Measurements from ENCODE around the gene ARHGDIA. TPM values are rescaled to one million over a fixed set of nuclear protein-coding genes. Genes with fewer than 3 reads are reported as not detected.
A peak's percentile ranks its signal among the peaks of the same experiment; 100 is the strongest.

Gene ARHGDIA
- total and polyA plus RNA-seq, 12 donors = 89.9 to 263 (median 110) TPM

DNA sequence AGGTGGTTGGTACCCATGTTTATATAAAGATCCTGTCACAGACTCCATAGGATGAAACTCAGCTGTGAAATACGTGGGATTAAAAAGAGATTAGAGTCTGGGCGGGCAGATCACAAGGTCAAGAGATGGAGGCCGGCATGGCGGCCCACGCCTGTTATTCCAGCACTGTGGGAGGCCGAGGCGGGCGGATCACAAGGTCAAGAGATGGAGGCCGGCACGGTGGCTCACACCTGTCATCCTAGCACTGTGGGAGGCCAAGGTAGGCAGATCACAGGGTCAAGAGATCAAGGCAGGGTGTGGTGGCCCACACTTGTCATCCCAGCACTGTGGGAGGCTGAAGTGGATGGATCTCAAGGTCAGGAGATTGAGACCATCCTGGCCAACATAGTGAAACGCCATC is 24.3 kb upstream of the ARHGDIA start:
- TF ChIP-seq, protein P1, sequence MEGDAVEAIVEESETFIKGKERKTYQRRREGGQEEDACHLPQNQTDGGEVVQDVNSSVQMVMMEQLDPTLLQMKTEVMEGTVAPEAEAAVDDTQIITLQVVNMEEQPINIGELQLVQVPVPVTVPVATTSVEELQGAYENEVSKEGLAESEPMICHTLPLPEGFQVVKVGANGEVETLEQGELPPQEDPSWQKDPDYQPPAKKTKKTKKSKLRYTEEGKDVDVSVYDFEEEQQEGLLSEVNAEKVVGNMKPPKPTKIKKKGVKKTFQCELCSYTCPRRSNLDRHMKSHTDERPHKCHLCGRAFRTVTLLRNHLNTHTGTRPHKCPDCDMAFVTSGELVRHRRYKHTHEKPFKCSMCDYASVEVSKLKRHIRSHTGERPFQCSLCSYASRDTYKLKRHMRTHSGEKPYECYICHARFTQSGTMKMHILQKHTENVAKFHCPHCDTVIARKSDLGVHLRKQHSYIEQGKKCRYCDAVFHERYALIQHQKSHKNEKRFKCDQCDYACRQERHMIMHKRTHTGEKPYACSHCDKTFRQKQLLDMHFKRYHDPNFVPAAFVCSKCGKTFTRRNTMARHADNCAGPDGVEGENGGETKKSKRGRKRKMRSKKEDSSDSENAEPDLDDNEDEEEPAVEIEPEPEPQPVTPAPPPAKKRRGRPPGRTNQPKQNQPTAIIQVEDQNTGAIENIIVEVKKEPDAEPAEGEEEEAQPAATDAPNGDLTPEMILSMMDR (IDR thresholded peaks at IDR 0.05) = no peak
- Histone ChIP-seq H3K4me1 (peaks cover 3 to 19% (median 15%) of the 10 kb centered on the region in 9 donors), H3K36me3 (peaks cover 0 to 72% (median 44%) of the 10 kb centered on the region in 9 donors), H3K27ac (no peak overlapping the region), H3K9me3 (no peaks in the 10 kb centered on the region), H3K4me3 (no peak overlapping the region), H3K27me3 (no peaks in the 10 kb centered on the region)
- WGBS, 2 donors = 93 to 95% methylated on average over 11 of the region's 11 CpGs
- intact Hi-C loops (cut with DNase I) = no loop called here
- DNase-seq = no peak
- no peak for ATAC-seq

DNA sequence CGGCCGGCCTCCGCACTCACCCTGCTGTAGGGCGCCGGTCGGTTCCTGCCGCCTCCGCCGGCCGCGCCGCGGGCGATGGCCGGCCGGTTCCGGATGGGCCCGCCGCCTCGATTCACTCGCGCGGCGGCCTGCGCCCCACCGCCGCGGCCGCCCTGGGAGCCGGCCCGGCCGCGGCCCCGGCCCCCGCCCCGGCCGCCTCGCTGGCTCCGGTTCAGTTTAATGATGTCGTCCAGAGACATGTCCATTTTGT is 20.1 kb upstream of the ARHGDIA start:
- intact Hi-C loops (cut with DNase I) = loop anchor here in 1 of 10 donors (5.0 kb wide), 1 partner anchor 1839 kb away; no protein-coding TSS in a partner anchor
- 0 to 1% methylated on average over 25 to 40 of the region's 40 CpGs for WGBS, 2 donors
- TF ChIP-seq, protein P1 (IDR thresholded peaks at IDR 0.05) = no peak

DNA sequence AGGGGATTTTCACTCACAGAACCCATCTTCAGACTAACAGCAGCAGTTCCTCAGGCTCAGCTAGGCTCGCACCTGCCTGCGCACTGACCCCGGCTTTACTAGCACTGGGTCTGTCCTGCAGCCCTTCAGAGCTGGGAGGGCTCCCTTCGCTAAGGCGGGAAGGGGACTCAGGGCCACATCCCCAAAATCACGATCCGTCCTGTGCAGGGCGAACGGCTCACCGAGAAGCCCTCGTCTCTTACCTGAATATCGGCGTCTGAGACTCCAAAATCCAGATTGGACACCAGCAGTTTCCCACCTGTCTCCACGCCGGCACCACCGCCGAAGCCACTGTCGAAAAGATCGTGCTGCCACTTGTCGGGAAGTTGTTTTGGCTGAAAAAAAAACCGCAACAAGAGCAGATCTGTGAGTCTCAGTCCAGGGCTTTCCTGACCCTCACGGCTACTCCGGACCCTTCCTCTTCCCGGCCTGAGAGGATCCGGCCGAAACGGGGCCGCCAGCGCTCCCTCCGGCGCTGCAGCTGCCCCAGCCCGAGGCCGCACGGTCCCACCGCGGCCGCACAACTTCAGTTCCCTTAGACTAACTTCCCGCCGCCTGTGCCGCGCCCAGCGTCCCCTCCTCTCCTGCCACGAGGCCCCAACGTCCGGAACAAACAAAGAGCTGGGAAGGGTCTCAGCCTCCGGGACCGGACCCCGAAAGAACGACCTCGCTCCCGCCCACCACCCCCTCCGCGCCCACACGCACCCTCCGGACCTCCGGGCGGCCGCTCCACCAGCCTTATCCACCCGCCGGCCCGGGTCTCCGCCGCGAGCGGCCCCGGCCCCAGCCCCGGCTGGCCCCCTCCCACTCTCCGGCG is 19.5 kb upstream of the ARHGDIA start:
- Histone ChIP-seq H3K9me3 (no peaks in the 10 kb centered on the region), H3K36me3 (peaks cover 0 to 70% (median 37%) of the 10 kb centered on the region in 9 donors), H3K27me3 (no peaks in the 10 kb centered on the region), H3K27ac (peak overlapping the region; percentile 64 to 98 (median 96)), H3K4me1 (peaks cover 11 to 39% (median 27%) of the 10 kb centered on the region in 9 donors), H3K4me3 (peak overlapping the region; percentile 72 to 100 (median 98))
- no peak for ATAC-seq
- intact Hi-C loops (cut with DNase I) = loop anchor here in 1 of 10 donors (5.0 kb wide), 1 partner anchor 1838 kb away; no protein-coding TSS in a partner anchor
- 8 to 9% methylated on average over 56 to 69 of the region's 69 CpGs for WGBS, 2 donors
- TF ChIP-seq, protein P1 (IDR thresholded peaks at IDR 0.05) = no peak
- no peak for DNase-seq

More for the DNA sequence above, 20.1 kb upstream of the ARHGDIA start:
- ATAC-seq (no peak), DNase-seq (no peak)
- peaks cover 0 to 70% (median 42%) of the 10 kb centered on the region in 9 donors for H3K36me3 ChIP-seq
- H3K4me1 ChIP-seq = peaks cover 11 to 34% (median 27%) of the 10 kb centered on the region in 9 donors
- peak overlapping the region; percentile 64 to 98 (median 96) for H3K27ac ChIP-seq
- H3K27me3 ChIP-seq = no peaks in the 10 kb centered on the region
- H3K9me3 ChIP-seq = no peaks in the 10 kb centered on the region
- H3K4me3 ChIP-seq = peak overlapping the region; percentile 72 to 100 (median 98)

DNA sequence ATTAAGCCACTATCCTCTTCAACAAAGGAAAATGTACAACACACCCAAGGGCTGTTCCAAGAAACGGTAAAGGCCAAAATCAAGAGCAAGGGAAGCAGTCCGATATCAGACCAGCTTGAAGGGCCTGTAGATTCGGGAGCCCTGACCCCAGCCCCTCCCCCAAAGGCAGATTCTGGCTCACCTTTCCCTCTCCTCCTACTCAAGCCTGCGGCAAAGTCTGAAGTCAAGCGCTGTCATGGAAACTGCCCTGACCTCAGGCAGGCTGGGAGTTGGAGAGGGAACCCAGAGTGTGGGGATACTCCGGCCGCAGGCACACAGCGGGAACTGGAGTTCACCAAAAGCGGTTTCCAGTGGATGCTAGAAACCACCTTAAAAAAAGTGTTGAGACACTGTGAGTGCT is 18.5 kb upstream of the ARHGDIA start:
- intact Hi-C loops (cut with DNase I) = loop anchor here in 1 of 10 donors (5.0 kb wide), 1 partner anchor 1837 kb away; no protein-coding TSS in a partner anchor
- Histone ChIP-seq H3K36me3 (peaks cover 0 to 70% (median 34%) of the 10 kb centered on the region in 9 donors), H3K27ac (no peak overlapping the region), H3K4me1 (peaks cover 11 to 48% (median 27%) of the 10 kb centered on the region in 9 donors), H3K9me3 (no peaks in the 10 kb centered on the region), H3K4me3 (peak overlapping the region in 2 of 10 donors; percentile 97 to 98), H3K27me3 (no peaks in the 10 kb centered on the region)
- DNase-seq (no peak), ATAC-seq (no peak)
- 93% methylated on average over 9 of the region's 9 CpGs for WGBS, 2 donors
- TF ChIP-seq, protein P1 (IDR thresholded peaks at IDR 0.05) = no peak

Data from heart right ventricle (tissue), 16 donors.